NB4 (cell line): Measurements from ENCODE around the gene VAV2.

Experiments
- DNase-seq: peaks from one replicate; pipeline ENCODE4 v3.0.0; 2010; ENCODE audit warnings: low read depth
- H3K4me3 ChIP-seq: one replicate; pipeline ENCODE4 v1.5.1; 2011; ENCODE audit warnings: mild to moderate bottlenecking, low read depth, low read length, moderate library complexity
- MYC ChIP-seq: IDR thresholded peaks from 2 replicates; pipeline ENCODE4 v1.6.1; 2011; ENCODE audit warnings: low read depth, low read length
- POLR2A ChIP-seq: IDR thresholded peaks from 2 replicates; pipeline ENCODE4 v1.6.1; 2011; ENCODE audit warnings: mild to moderate bottlenecking; ENCODE audit not compliant: insufficient read length; ENCODE audit errors: extremely low read depth
- TF ChIP-seq, protein P1 (sequence below): IDR thresholded peaks from one replicate; pipeline ENCODE4 v1.5.1; 2012; ENCODE audit warnings: low read depth, low read length
- TF ChIP-seq, protein P2 (sequence below): IDR thresholded peaks from 2 replicates; pipeline ENCODE4 v1.6.1; 2011; ENCODE audit warnings: low read depth, low read length

Gene VAV2

DNA sequence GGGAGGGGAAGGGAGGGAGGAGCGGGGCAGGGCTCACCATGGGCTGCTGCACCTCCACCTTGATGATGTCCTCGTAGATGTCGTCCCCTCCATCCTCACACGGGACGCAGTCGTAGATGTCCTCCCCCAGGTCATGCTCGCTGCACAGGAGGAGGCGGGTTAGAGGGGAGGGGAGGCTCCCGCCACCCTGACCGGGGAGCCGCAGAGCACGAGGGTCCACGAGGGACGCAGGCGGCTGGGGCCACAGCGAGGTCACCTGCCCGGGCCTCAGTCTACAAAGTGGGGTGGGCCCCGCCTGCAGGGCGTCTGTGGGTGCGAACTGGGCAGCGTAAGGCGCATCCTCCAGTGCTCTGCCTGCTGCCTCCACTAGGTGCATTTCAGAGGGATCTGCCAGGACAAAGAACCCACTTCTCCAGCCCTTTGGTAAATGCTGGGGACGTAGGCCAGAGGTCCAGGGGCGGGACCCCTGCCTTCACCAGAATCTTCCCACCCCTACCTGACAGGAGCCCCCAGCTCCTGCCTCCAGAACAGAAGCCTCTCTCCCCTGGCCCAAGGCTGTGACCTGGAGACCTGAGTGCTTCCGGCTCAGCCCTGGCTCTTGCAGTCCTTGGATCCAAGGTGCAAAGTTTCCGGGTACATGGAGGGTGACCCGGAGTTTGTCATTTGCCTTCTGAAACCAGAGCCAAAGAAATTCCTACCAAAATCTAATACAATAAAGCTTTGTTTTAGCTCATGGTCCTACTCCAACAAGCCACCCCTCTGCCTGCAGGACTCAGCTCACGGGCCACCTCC lies 179.9 kb downstream of the VAV2 start:
- DNase-seq: no peak
- TF ChIP-seq POLR2A (no peak), MYC (no peak)
- TF ChIP-seq, protein P1, sequence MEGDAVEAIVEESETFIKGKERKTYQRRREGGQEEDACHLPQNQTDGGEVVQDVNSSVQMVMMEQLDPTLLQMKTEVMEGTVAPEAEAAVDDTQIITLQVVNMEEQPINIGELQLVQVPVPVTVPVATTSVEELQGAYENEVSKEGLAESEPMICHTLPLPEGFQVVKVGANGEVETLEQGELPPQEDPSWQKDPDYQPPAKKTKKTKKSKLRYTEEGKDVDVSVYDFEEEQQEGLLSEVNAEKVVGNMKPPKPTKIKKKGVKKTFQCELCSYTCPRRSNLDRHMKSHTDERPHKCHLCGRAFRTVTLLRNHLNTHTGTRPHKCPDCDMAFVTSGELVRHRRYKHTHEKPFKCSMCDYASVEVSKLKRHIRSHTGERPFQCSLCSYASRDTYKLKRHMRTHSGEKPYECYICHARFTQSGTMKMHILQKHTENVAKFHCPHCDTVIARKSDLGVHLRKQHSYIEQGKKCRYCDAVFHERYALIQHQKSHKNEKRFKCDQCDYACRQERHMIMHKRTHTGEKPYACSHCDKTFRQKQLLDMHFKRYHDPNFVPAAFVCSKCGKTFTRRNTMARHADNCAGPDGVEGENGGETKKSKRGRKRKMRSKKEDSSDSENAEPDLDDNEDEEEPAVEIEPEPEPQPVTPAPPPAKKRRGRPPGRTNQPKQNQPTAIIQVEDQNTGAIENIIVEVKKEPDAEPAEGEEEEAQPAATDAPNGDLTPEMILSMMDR: no peak
- TF ChIP-seq, protein P2, sequence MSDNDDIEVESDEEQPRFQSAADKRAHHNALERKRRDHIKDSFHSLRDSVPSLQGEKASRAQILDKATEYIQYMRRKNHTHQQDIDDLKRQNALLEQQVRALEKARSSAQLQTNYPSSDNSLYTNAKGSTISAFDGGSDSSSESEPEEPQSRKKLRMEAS: no peak
- H3K4me3 ChIP-seq: no peak overlapping the region

DNA sequence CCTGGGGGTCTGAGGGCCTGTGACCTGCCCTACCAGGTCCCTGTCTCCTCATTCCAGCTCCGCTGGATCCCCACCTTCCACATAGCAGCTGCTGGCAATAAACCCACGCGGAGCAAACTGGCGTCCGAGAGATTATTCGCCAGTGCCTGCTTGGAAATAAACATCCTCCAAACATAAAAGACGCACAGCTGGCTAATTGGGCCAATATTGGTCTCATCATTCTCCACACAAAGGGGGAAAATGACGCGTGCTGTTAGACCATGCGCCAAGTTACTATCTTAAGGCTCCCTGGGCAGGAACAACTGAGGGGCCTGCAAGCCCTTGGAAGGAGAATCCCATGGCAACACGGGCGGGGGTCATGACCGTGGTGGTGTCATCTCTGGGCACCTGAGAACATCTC lies 180.7 kb downstream of the VAV2 start:
- H3K4me3 ChIP-seq: no peak overlapping the region
- no peak for DNase-seq
- TF ChIP-seq, protein P1: no peak
- TF ChIP-seq MYC: no peak
- TF ChIP-seq POLR2A: no peak
- TF ChIP-seq, protein P2: no peak

DNA sequence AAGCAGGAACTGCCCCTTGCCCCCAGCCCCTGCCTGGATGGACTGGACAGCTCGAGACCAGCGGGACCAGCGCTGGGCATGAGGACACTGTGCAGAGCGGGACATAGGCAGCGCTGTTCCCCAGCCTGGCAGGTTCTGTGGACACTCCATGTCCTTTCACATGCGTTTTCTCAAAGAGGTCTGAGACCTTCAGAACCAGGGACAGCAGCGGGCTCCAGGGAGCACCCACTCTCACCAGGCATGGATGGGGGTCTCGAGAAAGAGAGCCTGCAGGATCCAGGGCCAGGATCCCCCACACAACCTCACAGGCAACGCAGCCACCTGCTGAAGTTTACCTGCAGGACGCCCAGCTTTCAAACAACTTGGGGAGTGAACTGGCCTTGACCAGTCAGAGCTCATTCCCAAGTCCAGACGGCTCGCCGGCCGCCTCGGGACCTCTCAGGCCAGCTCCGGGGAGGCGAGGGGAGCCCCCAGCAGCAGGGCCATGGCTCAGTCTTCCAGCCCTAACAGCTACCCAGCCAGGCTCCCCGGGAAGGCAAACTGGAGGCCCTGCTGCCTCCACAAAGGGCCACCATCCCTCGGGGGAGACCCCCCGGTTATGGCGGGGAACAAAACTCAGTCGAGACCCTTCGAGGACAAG lies 181.4 kb downstream of the VAV2 start:
- H3K4me3 ChIP-seq: no peak overlapping the region
- TF ChIP-seq, protein P2: no peak
- no peak for TF ChIP-seq POLR2A
- TF ChIP-seq, protein P1: no peak
- TF ChIP-seq MYC: no peak
- no peak for DNase-seq

DNA sequence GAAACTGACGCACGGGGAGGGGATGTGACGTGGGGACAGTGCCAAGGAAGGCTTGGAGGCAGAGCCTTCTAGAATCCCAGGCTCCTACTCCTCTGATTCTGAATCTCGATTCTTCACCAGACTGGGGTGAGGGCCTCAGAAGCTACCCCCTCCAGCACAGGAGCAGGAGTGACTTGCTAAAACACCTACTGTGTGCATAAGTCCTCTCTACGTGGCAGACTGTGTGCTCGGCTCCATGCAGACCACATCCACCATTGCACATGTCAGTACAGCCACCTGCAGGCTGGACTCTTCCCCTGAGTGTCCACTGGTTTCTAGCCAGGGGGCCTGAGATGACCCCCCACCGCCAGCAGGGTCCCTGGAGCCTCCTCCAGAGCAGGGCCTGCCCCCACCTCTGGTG lies 182.8 kb downstream of the VAV2 start:
- no peak for TF ChIP-seq POLR2A
- TF ChIP-seq MYC: no peak
- TF ChIP-seq, protein P1: no peak
- TF ChIP-seq, protein P2: no peak

DNA sequence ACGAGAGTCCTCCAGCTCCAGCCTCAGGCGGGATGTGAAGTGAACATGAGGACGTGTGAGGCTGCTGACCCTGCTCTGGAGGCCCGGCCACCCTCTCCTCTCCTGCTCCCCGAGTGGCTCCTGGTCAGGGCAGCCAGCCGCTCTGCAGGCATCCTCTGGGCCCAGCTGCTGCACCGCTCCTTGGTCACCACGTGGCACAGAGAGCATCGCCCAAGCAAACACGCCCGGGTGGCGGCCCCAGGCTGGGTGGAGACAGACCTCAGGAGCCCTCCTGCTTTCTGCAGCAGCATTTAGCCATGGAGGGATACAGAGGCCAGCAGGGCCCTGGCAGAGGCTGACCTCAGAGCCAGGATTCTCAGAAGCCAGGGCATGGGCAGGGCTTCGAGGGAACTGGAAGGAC lies 184.3 kb downstream of the VAV2 start:
- TF ChIP-seq, protein P2: no peak
- TF ChIP-seq, protein P1: no peak
- no peak for TF ChIP-seq POLR2A
- no peak for DNase-seq
- no peak overlapping the region for H3K4me3 ChIP-seq

More for the DNA sequence above, 182.8 kb downstream of the VAV2 start:
- no peak overlapping the region for H3K4me3 ChIP-seq
- DNase-seq: no peak
